ENCODE results near the gene AGPS. TPM values are rescaled to one million over a fixed set of nuclear protein-coding genes. Genes with fewer than 3 reads are reported as not detected.
"Not testable (repeated sequence)": the region's sequence is repeated elsewhere in the genome, so short reads cannot be mapped to it uniquely, and the experiment has no call there.

Gene AGPS
- total and polyA plus RNA-seq, 2 donors: 9.6 to 34.7 TPM

GRCh38 chr2:177424120-177424519 is 31.5 kb downstream of the AGPS start:
- DNase-seq (ENCODE audit: low read depth in 6 of 9, low spot score in 9 of 9); H3K4me1 ChIP-seq (ENCODE audit: control insufficient read depth in 2 of 2, insufficient read depth in 2 of 2, low read length in 2 of 2); H3K9me3 ChIP-seq (ENCODE audit: control insufficient read depth in 2 of 2, insufficient read depth in 1 of 2, low read length in 1 of 2); H3K36me3 ChIP-seq (ENCODE audit: control insufficient read depth in 2 of 2, insufficient read depth in 2 of 2, low read length in 1 of 2); H3K27me3 ChIP-seq (ENCODE audit: control insufficient read depth in 2 of 2, insufficient read depth in 1 of 2, low read length in 1 of 2); H3K4me3 ChIP-seq (ENCODE audit: low read length in 2 of 2); H3K27ac ChIP-seq (ENCODE audit: low read depth in 1 of 2, low read length in 1 of 2): not testable (repeated sequence)
- 100% methylated on average over 1 of the region's 1 CpG for WGBS

GRCh38 chr2:177424620-177425019 is 32.0 kb downstream of the AGPS start:
- WGBS: 95% methylated on average over 5 of the region's 5 CpGs
- not testable (repeated sequence) for H3K36me3 ChIP-seq (ENCODE audit: control insufficient read depth in 2 of 2, insufficient read depth in 2 of 2, low read length in 1 of 2)

GRCh38 chr2:177427316-177427715 is 34.7 kb downstream of the AGPS start:
- Histone ChIP-seq H3K4me3 (ENCODE audit: low read length in 2 of 2) (no peak overlapping the region), H3K9me3 (ENCODE audit: control insufficient read depth in 2 of 2, insufficient read depth in 1 of 2, low read length in 1 of 2) (peaks cover 4 to 15% of the 10 kb centered on the region in 2 donors), H3K36me3 (ENCODE audit: control insufficient read depth in 2 of 2, insufficient read depth in 2 of 2, low read length in 1 of 2) (peaks cover 11 to 14% of the 10 kb centered on the region in 2 donors), H3K27me3 (ENCODE audit: control insufficient read depth in 2 of 2, insufficient read depth in 1 of 2, low read length in 1 of 2) (no peaks in the 10 kb centered on the region), H3K27ac (ENCODE audit: low read depth in 1 of 2, low read length in 1 of 2) (no peak overlapping the region), H3K4me1 (ENCODE audit: control insufficient read depth in 2 of 2, insufficient read depth in 2 of 2, low read length in 2 of 2) (no peaks in the 10 kb centered on the region)
- no peak for DNase-seq (ENCODE audit: low read depth in 6 of 9, low spot score in 9 of 9)

More at GRCh38 chr2:177424620-177425019, 32.0 kb downstream of the AGPS start:
- not testable (repeated sequence) for H3K9me3 ChIP-seq (ENCODE audit: control insufficient read depth in 2 of 2, insufficient read depth in 1 of 2, low read length in 1 of 2); H3K4me1 ChIP-seq (ENCODE audit: control insufficient read depth in 2 of 2, insufficient read depth in 2 of 2, low read length in 2 of 2); H3K27ac ChIP-seq (ENCODE audit: low read depth in 1 of 2, low read length in 1 of 2); H3K27me3 ChIP-seq (ENCODE audit: control insufficient read depth in 2 of 2, insufficient read depth in 1 of 2, low read length in 1 of 2); DNase-seq (ENCODE audit: low read depth in 6 of 9, low spot score in 9 of 9); H3K4me3 ChIP-seq (ENCODE audit: low read length in 2 of 2)

- Histone ChIP-seq H3K36me3 (ENCODE audit: control insufficient read depth in 2 of 2, insufficient read depth in 2 of 2, low read length in 1 of 2) (peaks cover 14% of the 10 kb centered on the region in 2 donors), H3K9me3 (ENCODE audit: control insufficient read depth in 2 of 2, insufficient read depth in 1 of 2, low read length in 1 of 2) (peaks cover 7 to 18% of the 10 kb centered on the region in 2 donors)
- H3K4me3 ChIP-seq (ENCODE audit: low read length in 2 of 2); H3K27me3 ChIP-seq (ENCODE audit: control insufficient read depth in 2 of 2, insufficient read depth in 1 of 2, low read length in 1 of 2); DNase-seq (ENCODE audit: low read depth in 6 of 9, low spot score in 9 of 9); H3K27ac ChIP-seq (ENCODE audit: low read depth in 1 of 2, low read length in 1 of 2); H3K4me1 ChIP-seq (ENCODE audit: control insufficient read depth in 2 of 2, insufficient read depth in 2 of 2, low read length in 2 of 2): not testable (repeated sequence)
- WGBS: 97% methylated on average over 2 of the region's 2 CpGs
These were observed 35.4 kb downstream of the AGPS start for GRCh38 chr2:177427936-177428335.

GRCh38 chr2:177429688-177430325 is 37.2 kb downstream of the AGPS start:
- Histone ChIP-seq H3K4me3 (ENCODE audit: low read length in 2 of 2) (no peak overlapping the region), H3K4me1 (ENCODE audit: control insufficient read depth in 2 of 2, insufficient read depth in 2 of 2, low read length in 2 of 2) (no peaks in the 10 kb centered on the region), H3K27me3 (ENCODE audit: control insufficient read depth in 2 of 2, insufficient read depth in 1 of 2, low read length in 1 of 2) (no peaks in the 10 kb centered on the region), H3K36me3 (ENCODE audit: control insufficient read depth in 2 of 2, insufficient read depth in 2 of 2, low read length in 1 of 2) (peaks cover 14 to 23% of the 10 kb centered on the region in 2 donors), H3K9me3 (ENCODE audit: control insufficient read depth in 2 of 2, insufficient read depth in 1 of 2, low read length in 1 of 2) (peaks cover 7 to 18% of the 10 kb centered on the region in 2 donors), H3K27ac (ENCODE audit: low read depth in 1 of 2, low read length in 1 of 2) (no peak overlapping the region)
- WGBS: 99% methylated on average over 2 of the region's 2 CpGs
- DNase-seq (ENCODE audit: low read depth in 6 of 9, low spot score in 9 of 9): no peak

- peaks cover 7 to 18% of the 10 kb centered on the region in 2 donors for H3K9me3 ChIP-seq (ENCODE audit: control insufficient read depth in 2 of 2, insufficient read depth in 1 of 2, low read length in 1 of 2)
These were observed 37.8 kb downstream of the AGPS start for GRCh38 chr2:177430411-177430810.

GRCh38 chr2:177431111-177431725 is 38.6 kb downstream of the AGPS start:
- 99% methylated on average over 12 of the region's 12 CpGs for WGBS
- DNase-seq (ENCODE audit: low read depth in 6 of 9, low spot score in 9 of 9): not testable (repeated sequence)

More at GRCh38 chr2:177430411-177430810, 37.8 kb downstream of the AGPS start:
- H3K27ac ChIP-seq (ENCODE audit: low read depth in 1 of 2, low read length in 1 of 2): no peak overlapping the region
- no peaks in the 10 kb centered on the region for H3K27me3 ChIP-seq (ENCODE audit: control insufficient read depth in 2 of 2, insufficient read depth in 1 of 2, low read length in 1 of 2)
- no peaks in the 10 kb centered on the region for H3K4me1 ChIP-seq (ENCODE audit: control insufficient read depth in 2 of 2, insufficient read depth in 2 of 2, low read length in 2 of 2)
- H3K36me3 ChIP-seq (ENCODE audit: control insufficient read depth in 2 of 2, insufficient read depth in 2 of 2, low read length in 1 of 2): peaks cover 14 to 23% of the 10 kb centered on the region in 2 donors
- H3K4me3 ChIP-seq (ENCODE audit: low read length in 2 of 2): no peak overlapping the region
- 86% methylated on average over 4 of the region's 4 CpGs for WGBS
- no peak for DNase-seq (ENCODE audit: low read depth in 6 of 9, low spot score in 9 of 9)

GRCh38 chr2:177432703-177433102 is 40.1 kb downstream of the AGPS start:
- Histone ChIP-seq H3K27me3 (ENCODE audit: control insufficient read depth in 2 of 2, insufficient read depth in 1 of 2, low read length in 1 of 2) (no peaks in the 10 kb centered on the region), H3K4me3 (ENCODE audit: low read length in 2 of 2) (no peak overlapping the region), H3K36me3 (ENCODE audit: control insufficient read depth in 2 of 2, insufficient read depth in 2 of 2, low read length in 1 of 2) (peaks cover 14 to 23% of the 10 kb centered on the region in 2 donors), H3K4me1 (ENCODE audit: control insufficient read depth in 2 of 2, insufficient read depth in 2 of 2, low read length in 2 of 2) (no peaks in the 10 kb centered on the region), H3K9me3 (ENCODE audit: control insufficient read depth in 2 of 2, insufficient read depth in 1 of 2, low read length in 1 of 2) (peaks cover 5 to 18% of the 10 kb centered on the region in 2 donors), H3K27ac (ENCODE audit: low read depth in 1 of 2, low read length in 1 of 2) (no peak overlapping the region)
- no peak for DNase-seq (ENCODE audit: low read depth in 6 of 9, low spot score in 9 of 9)
- WGBS: 98% methylated on average over 1 of the region's 1 CpG

More at GRCh38 chr2:177431111-177431725, 38.6 kb downstream of the AGPS start:
- Histone ChIP-seq H3K36me3 (ENCODE audit: control insufficient read depth in 2 of 2, insufficient read depth in 2 of 2, low read length in 1 of 2) (peaks cover 14 to 23% of the 10 kb centered on the region in 2 donors), H3K9me3 (ENCODE audit: control insufficient read depth in 2 of 2, insufficient read depth in 1 of 2, low read length in 1 of 2) (peaks cover 7 to 18% of the 10 kb centered on the region in 2 donors)
- not testable (repeated sequence) for H3K4me1 ChIP-seq (ENCODE audit: control insufficient read depth in 2 of 2, insufficient read depth in 2 of 2, low read length in 2 of 2); H3K27ac ChIP-seq (ENCODE audit: low read depth in 1 of 2, low read length in 1 of 2); H3K4me3 ChIP-seq (ENCODE audit: low read length in 2 of 2); H3K27me3 ChIP-seq (ENCODE audit: control insufficient read depth in 2 of 2, insufficient read depth in 1 of 2, low read length in 1 of 2)

GRCh38 chr2:177433402-177433801 is 40.8 kb downstream of the AGPS start:
- 100% methylated on average over 1 of the region's 1 CpG for WGBS
- H3K27ac ChIP-seq (ENCODE audit: low read depth in 1 of 2, low read length in 1 of 2): no peak overlapping the region
- no peak for DNase-seq (ENCODE audit: low read depth in 6 of 9, low spot score in 9 of 9)
- peaks cover 14 to 27% of the 10 kb centered on the region in 2 donors for H3K36me3 ChIP-seq (ENCODE audit: control insufficient read depth in 2 of 2, insufficient read depth in 2 of 2, low read length in 1 of 2)
- H3K9me3 ChIP-seq (ENCODE audit: control insufficient read depth in 2 of 2, insufficient read depth in 1 of 2, low read length in 1 of 2): peaks cover 5 to 18% of the 10 kb centered on the region in 2 donors
- no peaks in the 10 kb centered on the region for H3K27me3 ChIP-seq (ENCODE audit: control insufficient read depth in 2 of 2, insufficient read depth in 1 of 2, low read length in 1 of 2)
- no peak overlapping the region for H3K4me3 ChIP-seq (ENCODE audit: low read length in 2 of 2)
- H3K4me1 ChIP-seq (ENCODE audit: control insufficient read depth in 2 of 2, insufficient read depth in 2 of 2, low read length in 2 of 2): no peaks in the 10 kb centered on the region

Measured in thymus (tissue), 11 donors.